ENCODE measurements around the gene CFAP74. TPM values are rescaled to one million over a fixed set of nuclear protein-coding genes. Genes with fewer than 3 reads are reported as not detected.
"Not testable (repeated sequence)": the region's sequence is repeated elsewhere in the genome, so short reads cannot be mapped to it uniquely, and the experiment has no call there.

The CFAP74 gene
- total RNA-seq, 3 donors from 2014 or later = not detected

GRCh38 chr1:1939296-1940122, 64.1 kb downstream of the CFAP74 start:
- DNase-seq (no peak), ATAC-seq (no peak)
- peaks cover 5% of the 10 kb centered on the region for H3K4me1 Mint-ChIP-seq (ENCODE audit: low read depth)
- H3K9me3 Mint-ChIP-seq = no peaks in the 10 kb centered on the region
- no peaks in the 10 kb centered on the region for H3K36me3 Mint-ChIP-seq (ENCODE audit: insufficient read depth)
- H3K4me3 Mint-ChIP-seq = no peak overlapping the region
- H3K27me3 Mint-ChIP-seq (ENCODE audit: low read depth) = peaks cover 4% of the 10 kb centered on the region

- Mint-ChIP-seq H3K36me3 (ENCODE audit: insufficient read depth) (no peaks in the 10 kb centered on the region), H3K4me1 (ENCODE audit: low read depth) (no peaks in the 10 kb centered on the region), H3K4me3 (no peak overlapping the region), H3K9me3 (no peaks in the 10 kb centered on the region), H3K27me3 (ENCODE audit: low read depth) (peaks cover 3% of the 10 kb centered on the region)
- DNase-seq (no peak), ATAC-seq (no peak)
Measured at GRCh38 chr1:1938613-1939295, 64.8 kb downstream of the CFAP74 start.

- ATAC-seq (no peak), DNase-seq (no peak)
- Mint-ChIP-seq H3K36me3 (ENCODE audit: insufficient read depth) (no peaks in the 10 kb centered on the region), H3K9me3 (no peaks in the 10 kb centered on the region), H3K4me1 (ENCODE audit: low read depth) (no peaks in the 10 kb centered on the region), H3K27me3 (ENCODE audit: low read depth) (peaks cover 3% of the 10 kb centered on the region), H3K4me3 (no peak overlapping the region)
Measured at GRCh38 chr1:1938276-1938573, 65.4 kb downstream of the CFAP74 start.

- peaks cover 3% of the 10 kb centered on the region for H3K27me3 Mint-ChIP-seq (ENCODE audit: low read depth)
- H3K9me3 Mint-ChIP-seq = no peaks in the 10 kb centered on the region
- no peaks in the 10 kb centered on the region for H3K36me3 Mint-ChIP-seq (ENCODE audit: insufficient read depth)
- DNase-seq = no peak
- ATAC-seq = no peak
- H3K4me3 Mint-ChIP-seq = no peak overlapping the region
- H3K4me1 Mint-ChIP-seq (ENCODE audit: low read depth) = no peaks in the 10 kb centered on the region
Measured at GRCh38 chr1:1937549-1938275, 65.9 kb downstream of the CFAP74 start.

- Mint-ChIP-seq H3K4me1 (ENCODE audit: low read depth) (no peaks in the 10 kb centered on the region), H3K27me3 (ENCODE audit: low read depth) (peaks cover 3% of the 10 kb centered on the region), H3K9me3 (no peaks in the 10 kb centered on the region), H3K36me3 (ENCODE audit: insufficient read depth) (no peaks in the 10 kb centered on the region), H3K4me3 (no peak overlapping the region)
- DNase-seq = no peak
- ATAC-seq = no peak
Measured at GRCh38 chr1:1937061-1937460, 66.5 kb downstream of the CFAP74 start.

- not testable (repeated sequence) for H3K4me3 Mint-ChIP-seq; H3K36me3 Mint-ChIP-seq (ENCODE audit: insufficient read depth); DNase-seq; H3K27me3 Mint-ChIP-seq (ENCODE audit: low read depth); ATAC-seq; H3K9me3 Mint-ChIP-seq; H3K4me1 Mint-ChIP-seq (ENCODE audit: low read depth)
Measured at GRCh38 chr1:1934848-1935247, 68.7 kb downstream of the CFAP74 start.

GRCh38 chr1:1929639-1930545, 73.7 kb downstream of the CFAP74 start:
- Mint-ChIP-seq H3K4me1 (ENCODE audit: low read depth) (no peaks in the 10 kb centered on the region), H3K27me3 (ENCODE audit: low read depth) (no peaks in the 10 kb centered on the region), H3K36me3 (ENCODE audit: insufficient read depth) (no peaks in the 10 kb centered on the region), H3K4me3 (no peak overlapping the region), H3K9me3 (no peaks in the 10 kb centered on the region)
- no peak for DNase-seq
- ATAC-seq = no peak

GRCh38 chr1:1929102-1929638, 74.4 kb downstream of the CFAP74 start:
- Mint-ChIP-seq H3K4me1 (ENCODE audit: low read depth) (no peaks in the 10 kb centered on the region), H3K9me3 (no peaks in the 10 kb centered on the region), H3K27me3 (ENCODE audit: low read depth) (no peaks in the 10 kb centered on the region), H3K36me3 (ENCODE audit: insufficient read depth) (no peaks in the 10 kb centered on the region), H3K4me3 (no peak overlapping the region)
- no peak for DNase-seq
- no peak for ATAC-seq

- H3K4me3 Mint-ChIP-seq = no peak overlapping the region
- no peak for ATAC-seq
- H3K27me3 Mint-ChIP-seq (ENCODE audit: low read depth) = no peaks in the 10 kb centered on the region
- no peaks in the 10 kb centered on the region for H3K4me1 Mint-ChIP-seq (ENCODE audit: low read depth)
- no peaks in the 10 kb centered on the region for H3K36me3 Mint-ChIP-seq (ENCODE audit: insufficient read depth)
- no peaks in the 10 kb centered on the region for H3K9me3 Mint-ChIP-seq
- no peak for DNase-seq
Measured at GRCh38 chr1:1928231-1929101, 75.1 kb downstream of the CFAP74 start.

- DNase-seq (no peak), ATAC-seq (no peak)
- Mint-ChIP-seq H3K36me3 (ENCODE audit: insufficient read depth) (no peaks in the 10 kb centered on the region), H3K4me3 (no peak overlapping the region), H3K9me3 (no peaks in the 10 kb centered on the region), H3K27me3 (ENCODE audit: low read depth) (no peaks in the 10 kb centered on the region), H3K4me1 (ENCODE audit: low read depth) (no peaks in the 10 kb centered on the region)
Measured at GRCh38 chr1:1927751-1928150, 75.8 kb downstream of the CFAP74 start.

- DNase-seq = no peak
- Mint-ChIP-seq H3K4me3 (no peak overlapping the region), H3K9me3 (no peaks in the 10 kb centered on the region), H3K36me3 (ENCODE audit: insufficient read depth) (no peaks in the 10 kb centered on the region), H3K4me1 (ENCODE audit: low read depth) (no peaks in the 10 kb centered on the region), H3K27me3 (ENCODE audit: low read depth) (no peaks in the 10 kb centered on the region)
- no peak for ATAC-seq
Measured at GRCh38 chr1:1926886-1927660, 76.5 kb downstream of the CFAP74 start.

- no peak for DNase-seq
- H3K4me1 Mint-ChIP-seq (ENCODE audit: low read depth) = no peaks in the 10 kb centered on the region
- H3K36me3 Mint-ChIP-seq (ENCODE audit: insufficient read depth) = no peaks in the 10 kb centered on the region
- no peaks in the 10 kb centered on the region for H3K27me3 Mint-ChIP-seq (ENCODE audit: low read depth)
- no peak for ATAC-seq
- no peaks in the 10 kb centered on the region for H3K9me3 Mint-ChIP-seq
- H3K4me3 Mint-ChIP-seq = no peak overlapping the region
Measured at GRCh38 chr1:1926346-1926811, 77.2 kb downstream of the CFAP74 start.
